ENCODE measurements around the gene CHIT1. TPM values are rescaled to one million over a fixed set of nuclear protein-coding genes. Genes with fewer than 3 reads are reported as not detected.
"Not testable (repeated sequence)": the region's sequence is repeated elsewhere in the genome, so short reads cannot be mapped to it uniquely, and the experiment has no call there.

The CHIT1 gene
- total and polyA plus RNA-seq, 4 donors = 0.89 to 4.9 (median 2.0) TPM

DNA sequence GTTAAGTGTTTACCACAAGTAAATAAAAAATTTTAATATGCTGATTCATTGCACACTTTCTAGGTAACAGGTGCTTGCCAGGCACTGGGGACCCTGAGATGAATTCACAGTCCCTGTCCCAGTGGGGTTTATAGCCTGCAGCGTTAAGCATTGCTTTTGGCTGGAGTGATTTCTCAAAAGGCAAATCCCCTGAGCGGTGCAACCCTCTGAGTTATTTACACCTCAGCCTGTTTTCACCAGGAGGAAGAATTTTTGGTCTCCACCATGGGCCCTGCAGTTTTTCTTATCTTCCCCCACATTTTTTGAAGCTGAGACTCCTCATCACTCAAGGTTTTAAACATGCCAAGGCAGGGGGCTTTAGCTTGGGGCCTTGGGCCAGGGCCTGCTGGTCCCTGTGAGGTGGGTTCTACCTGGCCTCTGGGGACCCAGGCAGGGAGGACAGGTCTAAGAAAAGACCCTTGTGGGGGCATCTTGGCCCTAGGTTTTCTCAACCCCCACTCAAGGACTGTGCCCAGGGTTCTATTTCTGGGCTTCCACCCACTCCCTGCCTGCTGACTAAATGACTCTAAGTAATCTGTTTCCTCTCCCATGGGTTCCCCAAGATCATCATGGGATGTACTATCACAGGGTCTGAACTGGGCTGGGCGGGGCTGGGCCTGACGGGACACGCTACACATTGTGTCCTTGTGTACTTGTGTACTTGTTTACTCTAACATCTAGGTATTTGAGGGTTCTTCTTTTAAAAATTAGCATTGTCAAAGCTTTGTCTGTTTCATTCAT, 10.2 kb upstream of the CHIT1 start:
- 52 to 72% methylated on average over 5 of the region's 5 CpGs for WGBS, 2 donors
- Histone ChIP-seq H3K4me1 (ENCODE audit: control insufficient read depth in 5 of 5, insufficient read depth in 5 of 5, low read length in 5 of 5) (no peaks in the 10 kb centered on the region), H3K9ac (ENCODE audit: insufficient read depth in 1 of 2, low read length in 2 of 2) (no peak overlapping the region), H3K27me3 (ENCODE audit: control insufficient read depth in 3 of 3, insufficient read depth in 3 of 3, low read length in 2 of 3) (peaks cover 0 to 2% (median 0%) of the 10 kb centered on the region in 3 donors), H3K36me3 (ENCODE audit: control insufficient read depth in 4 of 4, insufficient read depth in 4 of 4, low read length in 4 of 4) (no peaks in the 10 kb centered on the region), H3K4me3 (no peak overlapping the region), H3K9me3 (ENCODE audit: control insufficient read depth in 4 of 4, insufficient read depth in 3 of 4, low read length in 3 of 4) (peaks cover 0 to 7% (median 2%) of the 10 kb centered on the region in 4 donors), H3K27ac (ENCODE audit: low read depth in 1 of 2, low read length in 1 of 2) (no peak overlapping the region)
- no peak for ATAC-seq (ENCODE audit: insufficient read depth, low FRiP score)
- TF ChIP-seq, protein P1, sequence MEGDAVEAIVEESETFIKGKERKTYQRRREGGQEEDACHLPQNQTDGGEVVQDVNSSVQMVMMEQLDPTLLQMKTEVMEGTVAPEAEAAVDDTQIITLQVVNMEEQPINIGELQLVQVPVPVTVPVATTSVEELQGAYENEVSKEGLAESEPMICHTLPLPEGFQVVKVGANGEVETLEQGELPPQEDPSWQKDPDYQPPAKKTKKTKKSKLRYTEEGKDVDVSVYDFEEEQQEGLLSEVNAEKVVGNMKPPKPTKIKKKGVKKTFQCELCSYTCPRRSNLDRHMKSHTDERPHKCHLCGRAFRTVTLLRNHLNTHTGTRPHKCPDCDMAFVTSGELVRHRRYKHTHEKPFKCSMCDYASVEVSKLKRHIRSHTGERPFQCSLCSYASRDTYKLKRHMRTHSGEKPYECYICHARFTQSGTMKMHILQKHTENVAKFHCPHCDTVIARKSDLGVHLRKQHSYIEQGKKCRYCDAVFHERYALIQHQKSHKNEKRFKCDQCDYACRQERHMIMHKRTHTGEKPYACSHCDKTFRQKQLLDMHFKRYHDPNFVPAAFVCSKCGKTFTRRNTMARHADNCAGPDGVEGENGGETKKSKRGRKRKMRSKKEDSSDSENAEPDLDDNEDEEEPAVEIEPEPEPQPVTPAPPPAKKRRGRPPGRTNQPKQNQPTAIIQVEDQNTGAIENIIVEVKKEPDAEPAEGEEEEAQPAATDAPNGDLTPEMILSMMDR (IDR thresholded peaks at IDR 0.05; ENCODE audit: control extremely low read depth, extremely low read depth) = no peak
- no peak for DNase-seq

DNA sequence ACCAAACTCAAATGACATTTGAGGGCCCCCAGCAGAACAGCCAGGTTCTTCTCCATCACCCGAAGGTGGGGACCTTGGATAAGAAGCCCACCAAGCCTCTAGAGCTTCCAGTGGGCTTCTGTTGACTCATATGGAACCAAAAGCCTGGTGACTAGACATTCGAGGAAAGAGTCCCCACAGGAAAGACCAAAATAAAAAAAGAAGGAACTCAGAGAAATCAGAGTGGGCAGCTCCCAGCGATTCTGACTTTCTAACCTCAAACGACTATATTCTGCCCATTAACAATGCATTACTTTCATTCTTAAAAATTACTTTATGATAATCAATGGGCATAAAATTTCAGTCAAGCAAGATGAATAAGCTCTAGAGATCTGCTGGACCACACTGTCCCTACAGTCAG, 9.6 kb upstream of the CHIT1 start:
- Histone ChIP-seq H3K9me3 (ENCODE audit: control insufficient read depth in 4 of 4, insufficient read depth in 3 of 4, low read length in 3 of 4) (peaks cover 0 to 7% (median 2%) of the 10 kb centered on the region in 4 donors), H3K27ac (ENCODE audit: low read depth in 1 of 2, low read length in 1 of 2) (no peak overlapping the region), H3K9ac (ENCODE audit: insufficient read depth in 1 of 2, low read length in 2 of 2) (no peak overlapping the region), H3K36me3 (ENCODE audit: control insufficient read depth in 4 of 4, insufficient read depth in 4 of 4, low read length in 4 of 4) (no peaks in the 10 kb centered on the region), H3K4me3 (no peak overlapping the region), H3K27me3 (ENCODE audit: control insufficient read depth in 3 of 3, insufficient read depth in 3 of 3, low read length in 2 of 3) (peaks cover 0 to 2% (median 0%) of the 10 kb centered on the region in 3 donors), H3K4me1 (ENCODE audit: control insufficient read depth in 5 of 5, insufficient read depth in 5 of 5, low read length in 5 of 5) (no peaks in the 10 kb centered on the region)
- DNase-seq (no peak), ATAC-seq (ENCODE audit: insufficient read depth, low FRiP score) (no peak)
- 37 to 55% methylated on average over 4 of the region's 4 CpGs for WGBS, 2 donors
- TF ChIP-seq, protein P1 (IDR thresholded peaks at IDR 0.05; ENCODE audit: control extremely low read depth, extremely low read depth) = no peak

DNA sequence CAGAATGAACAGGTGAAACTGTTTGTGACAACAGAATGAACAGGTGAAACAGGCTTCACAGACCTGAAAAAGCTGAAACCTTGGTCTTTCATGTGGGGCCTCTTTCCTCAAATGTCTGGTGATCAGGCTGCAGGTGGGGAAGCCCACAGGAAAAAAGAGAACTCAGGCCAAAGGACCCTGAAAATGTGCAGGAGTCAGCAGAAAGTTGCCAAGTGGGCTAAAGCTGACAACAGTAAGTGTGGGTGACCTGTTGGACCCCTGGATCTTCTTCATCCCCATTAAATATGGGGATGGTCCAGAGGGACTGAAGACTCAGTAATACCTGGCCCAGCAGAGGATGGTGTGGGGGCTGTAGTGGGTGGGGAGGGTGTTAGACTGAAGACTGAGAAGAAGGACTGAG, 9.1 kb upstream of the CHIT1 start:
- TF ChIP-seq, protein P1 (IDR thresholded peaks at IDR 0.05; ENCODE audit: control extremely low read depth, extremely low read depth) = no peak
- ATAC-seq (ENCODE audit: insufficient read depth, low FRiP score) (no peak), DNase-seq (no peak)
- Histone ChIP-seq H3K9me3 (ENCODE audit: control insufficient read depth in 4 of 4, insufficient read depth in 3 of 4, low read length in 3 of 4) (peaks cover 0 to 9% (median 2%) of the 10 kb centered on the region in 4 donors), H3K4me3 (no peak overlapping the region), H3K36me3 (ENCODE audit: control insufficient read depth in 4 of 4, insufficient read depth in 4 of 4, low read length in 4 of 4) (no peaks in the 10 kb centered on the region), H3K27me3 (ENCODE audit: control insufficient read depth in 3 of 3, insufficient read depth in 3 of 3, low read length in 2 of 3) (peaks cover 0 to 5% (median 0%) of the 10 kb centered on the region in 3 donors), H3K27ac (ENCODE audit: low read depth in 1 of 2, low read length in 1 of 2) (no peak overlapping the region), H3K9ac (ENCODE audit: insufficient read depth in 1 of 2, low read length in 2 of 2) (no peak overlapping the region), H3K4me1 (ENCODE audit: control insufficient read depth in 5 of 5, insufficient read depth in 5 of 5, low read length in 5 of 5) (no peaks in the 10 kb centered on the region)

DNA sequence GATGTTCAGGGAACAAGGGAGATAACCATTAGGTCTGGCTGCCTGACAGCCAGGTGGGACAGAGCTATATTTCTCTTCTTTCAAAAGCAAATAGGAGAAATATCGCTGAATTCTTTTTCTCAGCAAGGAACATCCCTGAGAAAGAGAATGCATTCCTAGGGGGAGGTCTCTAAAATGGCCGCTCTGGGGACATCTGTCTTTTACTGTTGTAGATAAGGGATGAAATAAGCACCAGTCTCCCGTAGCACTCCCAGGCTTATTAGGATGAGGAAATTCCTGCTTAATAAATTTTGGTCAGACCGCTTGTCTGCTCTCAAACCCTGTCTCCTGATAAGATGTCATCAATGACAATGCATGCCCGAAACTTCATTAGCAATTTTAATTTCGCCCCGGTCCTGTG, 5.4 kb upstream of the CHIT1 start:
- WGBS, 2 donors = 91 to 92% methylated on average over 7 of the region's 7 CpGs
- H3K27ac ChIP-seq (ENCODE audit: low read depth in 1 of 2, low read length in 1 of 2); H3K27me3 ChIP-seq (ENCODE audit: control insufficient read depth in 3 of 3, insufficient read depth in 3 of 3, low read length in 2 of 3); DNase-seq; H3K36me3 ChIP-seq (ENCODE audit: control insufficient read depth in 4 of 4, insufficient read depth in 4 of 4, low read length in 4 of 4); H3K4me1 ChIP-seq (ENCODE audit: control insufficient read depth in 5 of 5, insufficient read depth in 5 of 5, low read length in 5 of 5); H3K4me3 ChIP-seq; H3K9ac ChIP-seq (ENCODE audit: insufficient read depth in 1 of 2, low read length in 2 of 2); H3K9me3 ChIP-seq (ENCODE audit: control insufficient read depth in 4 of 4, insufficient read depth in 3 of 4, low read length in 3 of 4); ATAC-seq (ENCODE audit: insufficient read depth, low FRiP score): not testable (repeated sequence)
